GM10248 (cell line): ENCODE data around the gene PLCB4.

Experiments
- CTCF ChIA-PET: fragments of 300-600 bp; sonication (Branson Sonifier 250); formaldehyde crosslinking; extraction: SDS; loops from one replicate; lab custom pipeline; 2021; ENCODE audit warnings: antibody characterized with exemption; lab: Yijun Ruan, JAX
- POLR2A ChIA-PET: fragments of 350-650 bp; sonication (Branson Sonifier 250); formaldehyde crosslinking; extraction: SDS; loops from one replicate; lab custom pipeline; 2020; ENCODE audit warnings: antibody characterized with exemption; lab: Yijun Ruan, JAX
- DNase-seq: peaks from one replicate; pipeline ENCODE4 v3.0.0; 2012; ENCODE audit errors: extremely low spot score
- CTCF ChIP-seq: IDR thresholded peaks from 2 replicates; pipeline ENCODE4 v1.5.1; 2012; ENCODE audit warnings: mild to moderate bottlenecking, low read depth; ENCODE audit errors: extremely low read depth, missing control alignments, control extremely low read depth

The PLCB4 gene

GRCh38 chr20:9068841-9069663 is at the start of gene PLCB4:
PLCB4 (plus strand) TSS chr20:9069087; CDS start chr20:9307815, 238,728 bp downstream.
- CTCF ChIA-PET = no interaction called here
- no peak for DNase-seq
- POLR2A ChIA-PET = no interaction called here
- no peak for TF ChIP-seq CTCF

GRCh38 chr20:9019833-9020232 is 49.1 kb upstream of the PLCB4 start:
- no peak for DNase-seq
- POLR2A ChIA-PET = no interaction called here
- no peak for TF ChIP-seq CTCF
- CTCF ChIA-PET = no interaction called here

GRCh38 chr20:9021216-9021615 is 47.7 kb upstream of the PLCB4 start:
- CTCF ChIA-PET = interaction anchor here (1.7 kb wide), 1 partner anchor 11 kb away, joined by 5 read pairs; no protein-coding TSS in a partner anchor
- DNase-seq = no peak
- POLR2A ChIA-PET = no interaction called here
- TF ChIP-seq CTCF = no peak

GRCh38 chr20:9021699-9022098 is 47.2 kb upstream of the PLCB4 start:
- CTCF ChIA-PET = interaction anchor here (0.7 to 1.7 kb wide), 2 partner anchors 8 to 11 kb away, joined by 3 to 5 read pairs; no protein-coding TSS in a partner anchor
- no peak for DNase-seq
- POLR2A ChIA-PET = no interaction called here
- no peak for TF ChIP-seq CTCF

- ChIA-PET POLR2A (no interaction called here), CTCF (interaction anchor here (0.7 to 1.7 kb wide), 2 partner anchors 9 to 10 kb away, joined by 3 to 5 read pairs; no protein-coding TSS in a partner anchor)
- DNase-seq = no peak
- TF ChIP-seq CTCF = no peak
These were observed 46.5 kb upstream of the PLCB4 start for GRCh38 chr20:9022376-9022775.

GRCh38 chr20:9024606-9025005 is 44.3 kb upstream of the PLCB4 start:
- no peak for TF ChIP-seq CTCF
- ChIA-PET POLR2A (no interaction called here), CTCF (no interaction called here)
- no peak for DNase-seq
